Suprapubic skin (tissue), 3 donors: Measurements from ENCODE around the gene ADAM11.

Experiments used
- EP300 ChIP-seq: sonication (generic); formaldehyde crosslinking; IDR thresholded peaks from one replicate; pipeline ENCODE4 v1.6.1; 2017; ENCODE audit warnings: antibody characterized with exemption
- POLR2A ChIP-seq, 2 donors: fragments of 450-650 bp; IDR thresholded peaks; one replicate each; pipeline ENCODE4 v1.6.1; 2017; ENCODE audit warnings: antibody characterized with exemption in 2 of 2, mild to moderate bottlenecking in 2 of 2, moderate library complexity in 2 of 2
- TF ChIP-seq, protein P1 (sequence below), 2 donors: fragments of 200-600 bp in 1 of 2; fragments of 450-650 bp in 1 of 2; sonication (generic) in 1 of 2; IDR thresholded peaks; one replicate each; pipeline ENCODE4 v1.5.1; 2016 to 2019; ENCODE audit warnings: antibody characterized with exemption in 2 of 2, mild to moderate bottlenecking in 1 of 2, moderate library complexity in 1 of 2

DNA sequence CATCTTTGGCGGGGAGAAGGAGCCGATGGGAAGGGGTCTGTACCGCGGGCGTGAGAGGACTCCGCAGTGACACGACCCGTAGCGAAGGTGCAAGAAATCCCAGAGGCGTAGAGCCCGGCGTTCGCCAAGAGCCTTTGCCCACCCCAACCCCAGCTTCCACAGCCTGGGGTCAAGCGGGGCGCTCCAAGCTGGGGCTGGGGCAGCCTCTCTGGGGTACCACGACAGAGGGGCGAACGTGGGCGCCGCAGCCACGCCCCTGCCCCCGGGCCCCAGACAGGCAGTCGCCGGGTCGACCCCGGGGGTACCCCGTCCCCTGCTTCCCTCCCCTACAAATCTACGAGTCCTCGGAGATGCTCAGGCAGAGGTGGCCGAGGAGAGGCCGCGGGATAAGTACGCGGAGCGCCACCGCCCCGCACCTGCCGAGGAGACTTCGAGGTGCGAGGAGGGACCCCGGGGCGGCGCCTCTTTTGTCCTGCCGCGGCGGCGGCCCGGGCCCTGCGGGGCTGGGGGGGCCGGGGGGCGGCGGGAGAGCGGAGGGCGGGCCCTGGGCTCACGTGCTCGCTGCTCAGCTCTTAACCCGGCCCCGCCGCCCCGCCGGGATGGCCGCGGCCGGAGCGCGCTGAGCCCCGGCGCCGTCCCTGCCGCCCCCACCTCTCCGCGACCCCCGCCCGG, at the start of gene ADAM11:
- TF ChIP-seq EP300 (no peak), POLR2A (IDR thresholded peaks at IDR 0.05) (no peak)
- TF ChIP-seq, protein P1, sequence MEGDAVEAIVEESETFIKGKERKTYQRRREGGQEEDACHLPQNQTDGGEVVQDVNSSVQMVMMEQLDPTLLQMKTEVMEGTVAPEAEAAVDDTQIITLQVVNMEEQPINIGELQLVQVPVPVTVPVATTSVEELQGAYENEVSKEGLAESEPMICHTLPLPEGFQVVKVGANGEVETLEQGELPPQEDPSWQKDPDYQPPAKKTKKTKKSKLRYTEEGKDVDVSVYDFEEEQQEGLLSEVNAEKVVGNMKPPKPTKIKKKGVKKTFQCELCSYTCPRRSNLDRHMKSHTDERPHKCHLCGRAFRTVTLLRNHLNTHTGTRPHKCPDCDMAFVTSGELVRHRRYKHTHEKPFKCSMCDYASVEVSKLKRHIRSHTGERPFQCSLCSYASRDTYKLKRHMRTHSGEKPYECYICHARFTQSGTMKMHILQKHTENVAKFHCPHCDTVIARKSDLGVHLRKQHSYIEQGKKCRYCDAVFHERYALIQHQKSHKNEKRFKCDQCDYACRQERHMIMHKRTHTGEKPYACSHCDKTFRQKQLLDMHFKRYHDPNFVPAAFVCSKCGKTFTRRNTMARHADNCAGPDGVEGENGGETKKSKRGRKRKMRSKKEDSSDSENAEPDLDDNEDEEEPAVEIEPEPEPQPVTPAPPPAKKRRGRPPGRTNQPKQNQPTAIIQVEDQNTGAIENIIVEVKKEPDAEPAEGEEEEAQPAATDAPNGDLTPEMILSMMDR (IDR thresholded peaks at IDR 0.05): no peak
